Heart left ventricle (tissue), 13 donors: ENCODE measurements around the gene NOS1AP.

Experiments
- CTCF ChIP-seq, 12 donors: fragments of 200-600 bp; sonication (generic) in 4 of 12; IDR thresholded peaks; one replicate each; pipeline versions ENCODE4 v1.5.0 to v1.8.0; 2018 to 2022; ENCODE audit warnings: antibody characterized with exemption in 12 of 12, mild to moderate bottlenecking in 5 of 12
- POLR2A ChIP-seq, 2 donors: fragments of 450-650 bp; IDR thresholded peaks; one replicate each; pipeline ENCODE4 v1.6.1; 2017; ENCODE audit warnings: antibody characterized with exemption in 2 of 2, mild to moderate bottlenecking in 2 of 2, moderate library complexity in 2 of 2
- donor health status: ischemic (EF 13 %, LVEDD 7.1; RV severe dilation, severe dysfunction).
- donor health status: DM: no; HTN: yes; CAD: no.
- donor health status: DM: no; HTN: no; CAD: no.
- donor health status: ischemic (EF 25% LVEDD 6.9; RV normal size, moderate dysfunction).
- donor health status: ischemic (EF 25% LVEDD 5.7; RV mildly dilated, moderate dysfunction).
- donor health status: ischemic (EF 35%, LVEDD 5.7; RV mildly dilated, moderate dysfunction).
- donor health status: nonischemic (EF 11% LVEDD 7.7; RV severe dilation, severe dysfunction).
- donor health status: DM: yes; HTN: yes; CAD: no.
- donor health status: PGD.
- donor health status: ischemic (EF 29% LVEDD 5.4; RV normal size, mild dysfunction).
- donor health status: nonischemic (EF 23%, LVEDD 6.1; RV moderate dilation, normal function).

GRCh38 chr1:162397943-162398560, 328.6 kb downstream of the NOS1AP start:
- TF ChIP-seq CTCF (IDR thresholded peaks at IDR 0.05) (no peak), POLR2A (IDR thresholded peaks at IDR 0.05) (no peak)
